Astrocyte (in vitro differentiated cells and primary cell): ENCODE results near the gene MTA3.

ENCODE experiments used
- EZH2 ChIP-seq: IDR thresholded peaks from 2 replicates; pipeline ENCODE4 v1.6.1; 2012; ENCODE audit warnings: mild to moderate bottlenecking, low read length, inconsistent platforms; ENCODE audit not compliant: insufficient read depth
- TF ChIP-seq, protein P1 (sequence below): IDR thresholded peaks from 2 replicates; pipeline ENCODE4 v1.5.1; 2011; ENCODE audit warnings: low read depth, mild to moderate bottlenecking, inconsistent platforms, low read length, moderate library complexity; ENCODE audit not compliant: insufficient read depth

DNA sequence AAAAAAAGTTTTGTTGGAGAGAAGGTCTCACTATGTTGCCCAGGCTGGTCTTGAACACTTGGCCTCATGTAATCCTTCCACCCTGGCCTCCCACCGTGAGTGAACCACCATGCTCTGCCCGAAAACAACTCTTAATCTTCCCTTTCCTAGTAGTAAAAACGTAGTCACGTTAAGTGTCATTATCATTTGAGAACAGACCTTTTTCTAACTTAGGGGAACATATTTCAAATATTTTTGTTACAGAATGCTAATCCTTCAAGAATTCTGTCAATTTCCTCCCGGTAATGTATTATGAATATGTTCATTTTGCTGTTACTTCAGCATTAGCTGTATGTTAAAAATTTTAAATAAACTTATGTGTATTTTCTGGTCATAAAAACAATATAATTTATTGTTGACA, 49.7 kb downstream of the MTA3 start:
- TF ChIP-seq, protein P1, sequence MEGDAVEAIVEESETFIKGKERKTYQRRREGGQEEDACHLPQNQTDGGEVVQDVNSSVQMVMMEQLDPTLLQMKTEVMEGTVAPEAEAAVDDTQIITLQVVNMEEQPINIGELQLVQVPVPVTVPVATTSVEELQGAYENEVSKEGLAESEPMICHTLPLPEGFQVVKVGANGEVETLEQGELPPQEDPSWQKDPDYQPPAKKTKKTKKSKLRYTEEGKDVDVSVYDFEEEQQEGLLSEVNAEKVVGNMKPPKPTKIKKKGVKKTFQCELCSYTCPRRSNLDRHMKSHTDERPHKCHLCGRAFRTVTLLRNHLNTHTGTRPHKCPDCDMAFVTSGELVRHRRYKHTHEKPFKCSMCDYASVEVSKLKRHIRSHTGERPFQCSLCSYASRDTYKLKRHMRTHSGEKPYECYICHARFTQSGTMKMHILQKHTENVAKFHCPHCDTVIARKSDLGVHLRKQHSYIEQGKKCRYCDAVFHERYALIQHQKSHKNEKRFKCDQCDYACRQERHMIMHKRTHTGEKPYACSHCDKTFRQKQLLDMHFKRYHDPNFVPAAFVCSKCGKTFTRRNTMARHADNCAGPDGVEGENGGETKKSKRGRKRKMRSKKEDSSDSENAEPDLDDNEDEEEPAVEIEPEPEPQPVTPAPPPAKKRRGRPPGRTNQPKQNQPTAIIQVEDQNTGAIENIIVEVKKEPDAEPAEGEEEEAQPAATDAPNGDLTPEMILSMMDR: no peak
- TF ChIP-seq EZH2: no peak
